ENCODE results near the gene RHBDF1.

Gene RHBDF1

GRCh38 chr16:69181-69580, 3.2 kb downstream of the RHBDF1 start:
- peak overlapping the region; percentile 96; the same call in 1 of the 2 replicates for H3K27ac ChIP-seq
- TF ChIP-seq CTCF (conservative IDR thresholded peaks at IDR 0.05), result no peak

GRCh38 chr16:67884-68789, 4.3 kb downstream of the RHBDF1 start:
- no peak overlapping the region for H3K27ac ChIP-seq

DNA sequence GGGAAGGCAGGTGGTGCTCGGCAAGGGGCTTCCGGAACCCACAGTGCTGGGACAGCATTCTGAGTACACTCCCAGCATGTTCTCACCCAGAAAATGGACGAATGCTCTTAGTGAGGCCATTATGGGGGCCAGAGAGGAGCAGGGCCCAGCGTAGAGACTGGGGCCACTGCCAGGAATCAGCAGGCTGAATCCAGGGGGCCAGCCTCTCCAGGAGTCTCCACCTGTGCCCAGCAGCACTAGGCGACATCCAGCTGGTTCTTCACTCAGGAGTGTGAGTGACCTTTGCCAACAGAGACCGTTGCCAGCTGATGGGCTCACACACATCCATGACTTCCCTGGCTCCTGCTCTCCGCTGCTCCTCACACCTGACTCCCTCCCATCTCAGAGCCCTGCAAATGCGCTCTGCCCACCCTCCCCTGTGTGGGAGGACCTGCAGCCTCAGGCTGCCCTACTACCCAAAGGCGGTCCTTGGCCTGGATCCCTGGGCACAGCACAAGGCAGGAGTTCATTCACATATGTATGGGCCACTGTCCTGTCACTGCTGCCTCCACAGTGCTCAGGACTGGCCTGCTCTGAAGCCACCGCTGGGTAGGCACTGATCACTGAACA, 5.1 kb downstream of the RHBDF1 start:
- TF ChIP-seq CTCF (conservative IDR thresholded peaks at IDR 0.05), result no peak

More at GRCh38 chr16:67884-68789, 4.3 kb downstream of the RHBDF1 start:
- no peak for TF ChIP-seq CTCF (conservative IDR thresholded peaks at IDR 0.05)

DNA sequence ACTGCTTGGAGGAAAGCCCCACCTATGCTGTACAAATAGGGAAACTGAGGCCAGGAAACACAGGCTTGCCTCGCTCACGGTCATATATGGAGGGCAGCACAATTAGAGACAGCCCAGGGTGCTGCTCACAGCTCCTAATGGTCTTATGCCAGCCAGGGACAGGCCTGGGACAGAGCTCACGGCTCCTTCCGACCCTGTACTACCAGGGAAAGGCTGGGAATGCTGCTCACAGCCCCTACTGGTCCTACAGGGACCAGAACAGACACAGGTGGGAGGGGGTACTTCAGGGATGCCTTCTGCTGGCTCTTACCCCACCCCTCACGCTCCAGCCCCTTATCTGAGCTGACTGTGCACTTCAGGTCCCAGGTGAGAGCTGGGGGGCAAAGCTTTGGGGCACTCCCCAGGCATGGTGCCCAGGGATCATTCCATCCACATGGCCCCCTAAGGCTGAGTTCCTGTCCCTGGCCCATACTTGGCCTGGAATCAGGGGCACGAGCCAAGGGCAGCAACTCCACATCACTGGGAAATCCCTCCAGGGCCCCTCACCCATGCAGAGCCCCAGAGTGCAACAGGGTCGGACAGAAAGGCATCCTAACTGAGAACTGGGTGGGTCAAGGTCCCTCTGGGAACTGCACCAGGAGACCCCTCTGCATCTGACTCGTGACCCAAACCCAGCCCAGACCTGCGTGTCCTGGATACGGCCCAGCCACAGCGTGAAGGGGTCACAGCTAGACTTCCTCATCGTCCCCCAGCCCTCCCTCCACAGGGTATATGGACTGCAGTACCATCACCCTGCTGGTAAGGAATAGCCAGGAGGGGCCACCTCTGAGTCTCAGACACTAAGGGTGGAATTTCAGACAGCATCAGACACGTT, 5.9 kb downstream of the RHBDF1 start:
- H3K27ac ChIP-seq, result no peak overlapping the region
- no peak for TF ChIP-seq CTCF (conservative IDR thresholded peaks at IDR 0.05)

More for the DNA sequence above, 5.1 kb downstream of the RHBDF1 start:
- no peak overlapping the region for H3K27ac ChIP-seq

DNA sequence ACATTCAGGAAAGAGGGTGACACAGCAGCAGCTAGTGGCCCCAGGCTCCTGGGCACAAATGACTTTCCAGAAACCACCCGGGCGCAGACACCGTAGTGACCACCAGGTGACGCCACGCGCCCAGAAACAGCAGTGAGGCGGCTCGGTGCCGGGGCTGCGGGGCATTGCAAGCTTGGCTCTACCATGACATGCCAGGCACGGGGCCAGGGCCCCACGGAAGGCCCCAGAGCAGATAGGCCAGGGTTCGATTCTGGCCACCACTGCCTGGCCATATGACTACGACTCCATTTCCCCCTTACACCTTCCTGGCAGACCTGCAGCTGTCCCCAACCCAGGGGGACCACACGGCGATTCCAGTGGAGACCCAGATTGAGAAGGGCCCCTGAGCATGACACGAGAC, 6.7 kb downstream of the RHBDF1 start:
- H3K27ac ChIP-seq, result no peak overlapping the region

DNA sequence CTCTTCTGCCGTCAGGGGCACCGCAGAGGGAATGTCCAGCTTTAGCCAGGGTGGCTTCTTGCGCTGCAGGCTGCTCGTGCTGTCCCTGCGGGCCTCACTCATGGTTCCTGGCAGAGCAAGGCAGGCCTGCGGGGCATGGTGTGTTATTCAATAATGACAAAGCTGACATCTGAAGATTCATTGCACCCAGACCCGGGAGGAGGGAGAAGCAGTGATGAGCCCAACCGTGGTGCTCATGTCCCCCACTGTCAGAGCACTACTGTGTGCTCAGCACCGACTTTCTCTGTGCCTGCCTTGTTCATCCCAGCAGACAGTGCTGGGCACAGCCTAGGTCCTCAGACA, 7.5 kb downstream of the RHBDF1 start:
- no peak for TF ChIP-seq CTCF (conservative IDR thresholded peaks at IDR 0.05)
- no peak overlapping the region for H3K27ac ChIP-seq

More for the DNA sequence above, 6.7 kb downstream of the RHBDF1 start:
- peak; percentile 90 for TF ChIP-seq CTCF (conservative IDR thresholded peaks at IDR 0.05)
